GM21515 (cell line): ENCODE measurements around the gene ATP4A.

ENCODE experiments used
- ATAC-seq: cut with Tn5 transposase; IDR thresholded peaks from one replicate; pipeline ENCODE4 v1.9.1; 2021; ENCODE audit not compliant: unreplicated experiment

The ATP4A gene

GRCh38 chr19:35566738-35567137 is 3.3 kb upstream of the ATP4A start:
- ATAC-seq: no peak

GRCh38 chr19:35565016-35565856 is 1.8 kb upstream of the ATP4A start:
- ATAC-seq: no peak

GRCh38 chr19:35562776-35563175 is 682 bp downstream of the ATP4A start:
- no peak for ATAC-seq

- no peak for ATAC-seq
These were observed 1.1 kb downstream of the ATP4A start for GRCh38 chr19:35562336-35562735.

- ATAC-seq: no peak
These were observed 2.0 kb downstream of the ATP4A start for GRCh38 chr19:35561436-35561835.

- ATAC-seq: no peak
These were observed 2.8 kb downstream of the ATP4A start for GRCh38 chr19:35560677-35561076.

- no peak for ATAC-seq
These were observed 3.2 kb downstream of the ATP4A start for GRCh38 chr19:35560271-35560670.

- ATAC-seq: no peak
These were observed 3.7 kb downstream of the ATP4A start for GRCh38 chr19:35559781-35560180.

- ATAC-seq: peak; percentile 63
These were observed 4.2 kb downstream of the ATP4A start for GRCh38 chr19:35559281-35559659.

- peak; percentile 24 for ATAC-seq
These were observed 4.8 kb downstream of the ATP4A start for GRCh38 chr19:35558400-35559280.

- ATAC-seq: no peak
These were observed 5.7 kb downstream of the ATP4A start for GRCh38 chr19:35557539-35558399.

GRCh38 chr19:35556846-35557538 is 6.5 kb downstream of the ATP4A start:
- ATAC-seq: no peak

GRCh38 chr19:35556025-35556590 is 7.3 kb downstream of the ATP4A start:
- ATAC-seq: no peak

- ATAC-seq: no peak
These were observed 8.0 kb downstream of the ATP4A start for GRCh38 chr19:35555301-35556005.

GRCh38 chr19:35554076-35554475 is 9.4 kb downstream of the ATP4A start:
- ATAC-seq: no peak

GRCh38 chr19:35553385-35554000 is 10.0 kb downstream of the ATP4A start:
- ATAC-seq: no peak

- no peak for ATAC-seq
These were observed 10.7 kb downstream of the ATP4A start for GRCh38 chr19:35552534-35553384.
